HG02759 (cell line): ENCODE results near the gene SKI.

Experiments
- ATAC-seq: cut with Tn5 transposase; IDR thresholded peaks from one replicate; pipeline ENCODE4 v1.9.1; 2021; ENCODE audit warnings: mild to moderate bottlenecking, moderate library complexity; ENCODE audit not compliant: unreplicated experiment

Gene SKI

GRCh38 chr1:2348346-2349325, 120.5 kb downstream of the SKI start:
- ATAC-seq, result no peak

DNA sequence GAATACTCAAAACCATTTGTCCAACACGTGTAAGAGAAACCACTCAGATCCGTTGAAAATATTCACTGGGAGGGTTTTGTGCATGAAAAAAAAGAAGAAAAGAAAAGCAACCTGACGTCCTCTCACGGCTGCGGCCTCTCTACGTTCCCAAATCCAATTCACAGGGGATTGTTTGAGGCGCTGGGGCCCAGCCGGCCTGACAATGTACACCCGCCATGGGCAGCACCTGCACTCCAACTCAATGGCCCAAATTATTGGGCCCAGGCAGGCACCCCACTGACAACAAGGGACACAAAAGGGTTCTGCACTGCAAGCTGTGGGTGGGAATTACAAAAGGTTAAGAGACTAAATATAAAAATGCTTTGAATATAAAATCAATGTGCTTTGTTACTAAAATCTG, 121.7 kb downstream of the SKI start:
- ATAC-seq, result no peak

DNA sequence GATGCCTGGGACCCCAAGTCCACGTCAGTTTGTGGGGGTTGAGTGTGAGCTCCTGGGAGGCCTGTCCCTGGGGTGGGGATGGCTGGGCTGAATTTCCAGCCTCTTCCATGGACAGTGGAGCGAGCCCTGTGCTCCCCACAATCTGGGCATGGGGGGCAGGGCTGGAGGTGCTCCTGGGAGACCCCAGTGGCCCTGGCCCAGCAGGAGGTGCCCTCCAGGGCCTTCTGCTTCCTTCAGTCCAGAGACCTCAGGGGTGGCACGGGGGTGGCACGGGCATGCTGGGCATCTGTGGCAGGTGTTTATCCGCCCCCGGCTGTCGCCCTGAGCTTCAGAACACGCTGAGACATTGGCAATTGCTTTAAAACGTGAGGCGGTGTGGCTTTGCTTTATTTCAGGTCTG, 122.4 kb downstream of the SKI start:
- ATAC-seq, result no peak

DNA sequence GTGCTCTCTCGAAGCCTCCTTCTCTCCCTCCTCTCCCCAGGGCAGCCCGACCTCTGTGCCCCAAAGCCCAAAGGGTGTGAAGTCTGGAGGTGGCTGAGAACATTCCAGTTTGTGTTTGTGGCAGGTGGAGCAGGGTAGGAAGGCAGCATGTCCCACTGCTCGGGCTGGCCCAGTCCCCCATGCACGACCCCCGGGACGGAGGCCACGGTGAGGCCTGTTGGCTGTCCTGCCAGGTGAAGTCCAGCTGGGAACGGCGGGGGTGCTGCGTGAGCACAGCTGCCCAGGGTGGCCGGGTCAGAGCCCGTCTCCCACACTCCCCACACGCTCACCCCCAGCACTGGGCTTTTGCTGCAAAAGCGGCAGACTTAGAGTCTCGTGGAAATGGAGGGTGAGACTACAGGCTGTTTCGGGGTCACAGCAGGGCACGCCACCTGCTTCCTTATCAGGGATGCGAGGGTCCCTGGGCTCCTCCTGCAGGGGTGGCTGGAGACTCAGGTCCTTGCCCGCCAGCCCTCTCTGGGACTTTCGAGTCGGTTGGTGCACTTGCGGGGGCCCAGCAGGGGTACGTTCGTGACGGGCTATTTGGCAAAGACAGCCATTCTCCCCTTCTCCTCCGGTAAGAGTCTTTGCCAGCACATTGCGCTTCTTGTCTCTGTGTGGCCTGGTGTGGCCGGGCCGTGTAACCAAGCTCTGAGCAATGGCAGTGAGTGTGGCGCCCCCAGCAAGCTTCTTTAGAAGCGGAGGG, 123.0 kb downstream of the SKI start:
- ATAC-seq, result no peak

- no peak for ATAC-seq
These were observed 123.6 kb downstream of the SKI start for GRCh38 chr1:2351723-2352122.

- ATAC-seq, result no peak
These were observed 124.3 kb downstream of the SKI start for GRCh38 chr1:2352341-2352896.

GRCh38 chr1:2352897-2353550, 124.9 kb downstream of the SKI start:
- no peak for ATAC-seq

DNA sequence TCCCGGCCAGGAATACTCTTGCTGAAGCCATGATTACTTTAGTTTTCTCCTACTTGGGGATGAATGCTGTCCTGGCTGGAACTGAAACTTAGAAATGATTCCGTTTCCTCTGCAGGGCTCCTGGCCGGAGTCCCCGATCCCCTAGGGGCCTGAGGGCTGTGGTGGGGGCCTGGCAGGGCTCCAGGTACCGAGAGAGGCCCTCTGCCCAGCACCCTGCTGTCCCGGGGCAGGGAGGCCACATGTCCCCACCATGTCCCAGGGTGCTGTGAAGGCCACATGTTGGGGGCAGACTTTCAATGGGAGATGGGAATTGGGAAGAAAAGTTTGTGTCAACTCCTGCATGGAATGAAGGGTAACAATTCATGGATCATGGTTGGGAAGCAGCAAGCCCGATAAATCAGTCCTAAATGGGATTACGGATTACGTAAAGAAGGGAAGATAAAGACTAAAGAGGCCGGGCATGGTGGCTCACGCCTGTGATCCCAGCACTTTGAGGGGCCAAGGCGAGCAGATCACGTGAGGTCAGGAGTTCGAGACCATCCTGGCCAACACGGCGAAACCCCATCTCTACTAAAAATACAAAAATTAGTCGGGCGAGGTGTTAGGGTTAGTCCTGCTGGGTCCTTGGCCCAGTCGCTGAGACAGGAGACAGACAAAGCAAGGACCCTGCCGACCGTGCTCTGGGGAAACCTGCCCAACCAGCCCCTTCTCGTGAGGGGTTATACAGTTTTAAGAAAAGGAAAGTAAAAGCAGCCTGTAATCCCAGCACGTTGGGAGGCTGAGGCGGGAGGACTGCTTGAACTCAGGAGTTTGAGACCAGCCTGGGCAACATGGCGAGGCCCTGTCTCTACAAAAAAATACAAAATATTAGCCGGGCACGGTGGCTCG, 125.7 kb downstream of the SKI start:
- no peak for ATAC-seq

DNA sequence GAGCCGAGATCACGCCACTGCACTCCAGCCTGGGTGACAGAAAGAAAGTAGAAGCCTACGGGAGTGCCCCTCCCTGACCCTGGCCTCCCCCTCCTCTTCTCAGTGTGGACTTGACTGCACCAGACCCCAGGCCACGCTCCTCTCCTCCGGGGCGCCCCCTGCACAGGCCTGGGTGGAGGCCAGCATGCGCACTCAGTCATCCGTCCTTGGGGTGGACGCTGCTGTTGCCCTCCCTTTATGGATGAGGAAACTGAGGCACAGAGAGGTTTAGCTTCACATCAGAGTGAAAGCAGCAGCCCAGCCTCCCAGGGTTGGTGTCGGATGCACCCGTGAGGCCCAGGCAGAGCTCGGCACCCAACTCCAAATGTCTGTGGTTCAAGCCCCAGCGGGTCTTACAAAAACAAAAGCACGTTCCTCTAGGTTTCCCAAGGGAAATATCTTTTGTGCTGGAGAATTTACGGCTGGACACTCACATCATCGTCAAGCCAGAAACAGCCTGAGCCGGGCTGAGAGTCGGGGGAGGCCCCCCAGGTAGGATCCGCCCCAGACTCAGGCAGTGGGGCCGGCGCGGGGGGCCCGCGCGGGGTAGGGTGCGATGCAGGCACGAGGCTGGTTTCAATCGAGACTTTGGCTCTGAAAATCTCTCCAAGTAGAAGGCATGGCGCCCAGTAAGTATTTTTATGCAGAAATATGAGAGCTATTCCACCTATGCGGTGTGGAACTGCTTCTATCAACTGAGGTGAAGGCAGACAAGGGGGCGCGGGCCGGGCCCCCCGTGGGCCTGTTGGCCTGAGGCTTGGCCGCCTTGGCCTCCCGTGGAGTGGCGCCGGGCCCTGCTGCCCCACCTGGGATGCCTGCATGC, 126.6 kb downstream of the SKI start:
- no peak for ATAC-seq

DNA sequence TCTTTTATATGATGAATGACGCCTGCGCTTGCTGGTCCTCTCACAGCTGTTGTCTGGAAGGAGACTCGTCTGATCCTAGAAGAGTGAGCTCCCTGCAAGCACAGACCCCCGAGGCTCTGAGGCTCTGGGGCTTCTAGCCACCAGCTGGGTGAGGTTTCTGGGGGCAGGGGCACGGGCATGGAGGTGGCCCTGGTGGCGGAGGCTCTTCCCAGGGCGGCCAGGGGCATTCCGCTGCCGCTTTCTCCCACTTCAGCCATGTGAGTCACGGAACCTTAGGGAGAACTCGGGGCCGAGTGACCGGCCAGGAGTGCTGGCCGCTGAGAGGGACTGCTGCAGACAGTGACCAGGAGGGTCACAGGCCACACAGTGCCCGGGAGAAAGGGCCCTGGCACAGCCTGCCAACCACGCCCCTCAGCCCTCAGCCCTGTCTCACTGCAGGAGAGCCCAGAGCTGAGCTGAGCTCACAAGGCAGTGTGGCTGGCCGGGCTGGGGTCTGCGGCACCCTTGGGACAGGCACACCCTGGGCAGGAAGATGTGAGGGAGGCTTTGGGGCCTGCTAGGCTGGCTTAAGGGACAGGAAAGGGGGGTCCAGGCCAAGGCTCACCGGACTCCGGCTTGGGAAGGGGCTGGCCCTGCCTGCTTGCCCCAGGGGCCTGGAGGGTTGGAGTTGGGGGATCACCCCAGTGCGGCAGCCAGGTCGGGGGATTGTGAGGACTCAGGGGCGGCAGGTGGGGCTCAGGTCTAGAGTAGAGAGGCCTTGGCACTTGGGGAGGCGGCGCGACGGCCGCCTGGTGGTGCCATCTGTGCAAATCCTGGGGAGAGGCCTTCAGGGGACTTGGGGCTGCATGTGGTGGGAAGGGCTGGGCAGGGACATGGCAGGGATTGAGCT, 127.5 kb downstream of the SKI start:
- no peak for ATAC-seq

- ATAC-seq, result no peak
These were observed 128.3 kb downstream of the SKI start for GRCh38 chr1:2356401-2356800.

- no peak for ATAC-seq
These were observed 129.1 kb downstream of the SKI start for GRCh38 chr1:2356911-2357845.

GRCh38 chr1:2358072-2358471, 130.0 kb downstream of the SKI start:
- no peak for ATAC-seq

DNA sequence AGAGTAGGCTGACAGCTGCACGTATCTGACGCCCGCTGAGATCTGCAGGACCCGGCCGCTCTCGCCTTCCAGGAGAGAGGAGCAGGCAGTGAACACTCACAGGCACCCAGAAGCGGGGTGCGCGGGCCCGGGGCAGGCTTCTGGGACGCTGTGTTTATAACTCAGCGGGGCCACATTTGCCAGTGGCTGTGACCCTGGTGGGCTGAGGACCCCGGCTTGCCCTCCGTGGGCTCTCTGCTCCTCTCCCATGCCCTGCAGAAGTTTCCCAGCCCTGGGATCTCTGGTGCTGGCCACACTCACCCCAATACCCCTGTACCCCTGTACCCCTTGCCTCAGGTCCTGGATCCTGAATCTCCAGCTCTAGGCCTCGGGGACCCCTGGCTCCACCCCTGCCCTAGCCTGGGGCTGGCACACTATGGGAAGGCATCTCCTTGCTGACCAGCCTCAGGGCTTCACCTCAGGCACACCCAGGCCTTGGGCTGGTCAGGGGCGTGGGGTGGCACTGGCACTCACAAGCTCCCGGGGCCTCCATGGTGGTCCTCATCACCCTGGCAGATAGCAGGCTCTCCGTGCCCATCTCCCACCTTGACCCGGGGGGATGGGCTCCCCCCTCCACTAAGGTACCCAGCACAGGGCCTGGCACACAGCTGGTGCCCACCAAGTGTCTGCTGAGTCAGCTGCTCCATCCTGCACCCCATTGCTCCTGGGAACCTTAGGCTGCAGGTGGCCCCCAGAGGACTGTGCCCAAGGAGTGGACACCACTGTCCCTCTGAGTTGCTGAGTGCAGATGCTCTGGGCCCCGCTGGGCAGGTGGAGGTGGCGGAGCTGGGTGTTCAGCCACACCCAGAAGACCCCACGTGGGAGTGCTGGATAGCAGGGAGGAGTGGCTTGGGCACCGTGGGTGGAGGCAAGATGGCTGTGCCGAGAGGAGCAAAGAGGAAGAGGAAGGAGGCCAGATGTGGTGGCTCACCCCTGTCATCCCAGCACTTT, 130.8 kb downstream of the SKI start:
- ATAC-seq, result no peak
